ENCODE measurements around the gene PLA2G2A. TPM values are rescaled to one million over a fixed set of nuclear protein-coding genes. Genes with fewer than 3 reads are reported as not detected.
"Not testable (repeated sequence)": the region's sequence is repeated elsewhere in the genome, so short reads cannot be mapped to it uniquely, and the experiment has no call there.

Gene PLA2G2A
- total RNA-seq, 2 experiments from 2014 or later = not detected

DNA sequence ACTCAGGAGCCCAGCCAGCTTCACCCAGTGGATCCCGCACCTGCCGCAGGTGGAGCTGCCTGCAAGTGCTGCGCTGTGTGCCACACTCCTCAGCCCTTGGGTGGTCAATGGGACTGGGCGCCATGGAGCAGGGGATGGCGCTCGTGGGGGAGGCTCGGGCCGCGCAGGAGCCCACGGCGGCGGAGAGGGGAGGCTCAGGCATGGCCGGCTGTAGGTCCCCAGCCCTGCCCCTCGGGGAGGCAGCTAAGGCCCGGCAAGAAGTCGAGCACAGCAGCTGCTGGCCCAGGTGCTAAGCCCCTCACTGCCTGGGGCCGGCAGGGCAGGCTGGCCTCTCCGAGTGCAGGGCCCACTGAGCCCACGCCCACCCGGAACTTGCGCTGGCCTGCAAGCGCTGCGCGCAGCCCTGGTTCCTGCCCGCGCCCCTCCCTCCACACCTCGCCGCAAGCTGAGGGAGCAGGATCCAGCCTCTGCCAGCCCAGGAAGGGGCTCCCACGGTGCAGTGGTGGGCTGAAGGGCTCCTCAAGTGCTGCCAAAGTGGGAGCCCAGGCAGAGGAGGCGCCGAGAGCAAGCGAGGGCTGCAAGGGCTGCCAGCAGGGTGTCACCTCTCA, 5.1 kb upstream of the PLA2G2A start:
- ATAC-seq; CTCF ChIA-PET; H3K4me3 Mint-ChIP-seq; DNase-seq; H3K27ac Mint-ChIP-seq; H3K4me1 Mint-ChIP-seq (ENCODE audit: low read depth); POLR2A ChIA-PET; H3K9me3 Mint-ChIP-seq (ENCODE audit: insufficient read depth); H3K36me3 Mint-ChIP-seq (ENCODE audit: low read depth): not testable (repeated sequence)
- peaks cover 39% of the 10 kb centered on the region for H3K27me3 Mint-ChIP-seq (ENCODE audit: low read depth)

DNA sequence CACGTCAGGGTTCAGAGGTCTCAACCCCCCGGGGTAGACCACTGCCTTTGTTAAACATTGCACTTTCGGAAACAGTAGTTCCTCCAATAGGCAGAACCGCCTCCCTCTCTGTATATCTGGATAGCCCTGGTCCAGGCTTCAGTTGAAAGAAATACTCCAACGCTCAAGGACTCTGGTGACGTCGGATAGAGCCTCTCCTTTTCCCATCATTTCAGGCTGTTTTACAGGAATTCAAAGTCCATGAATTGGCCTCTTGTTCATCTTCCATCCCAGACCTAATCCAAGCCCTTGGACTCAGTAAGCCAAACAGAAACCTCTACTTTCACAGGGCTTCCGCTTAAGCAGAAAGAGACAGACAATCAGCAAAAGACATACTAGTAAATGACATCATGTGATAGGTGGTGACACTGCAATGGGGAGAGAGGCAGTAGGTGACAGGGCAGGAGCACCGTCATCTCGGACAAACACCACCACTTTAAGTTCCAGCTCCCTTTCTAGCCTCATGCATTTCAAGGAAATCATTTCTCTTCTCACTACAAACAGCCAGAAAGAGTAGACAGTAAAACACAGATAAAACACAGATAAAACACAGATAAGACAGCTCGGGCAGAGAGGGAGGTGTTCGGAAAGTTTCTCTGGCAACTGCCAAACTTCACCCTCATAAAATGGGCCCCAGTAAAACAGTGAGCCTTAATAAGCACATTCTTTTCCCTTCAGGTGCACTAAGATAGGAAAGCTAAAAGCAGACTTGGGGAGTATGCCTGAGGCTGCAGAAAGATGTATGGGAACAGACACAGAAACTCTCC, 2.3 kb upstream of the PLA2G2A start:
- H3K4me3 Mint-ChIP-seq = no peak overlapping the region

GRCh38 chr1:19981170-19981506, 1.7 kb upstream of the PLA2G2A start:
- no peaks in the 10 kb centered on the region for H3K4me1 Mint-ChIP-seq (ENCODE audit: low read depth)
- H3K27ac Mint-ChIP-seq = no peak overlapping the region
- CTCF ChIA-PET = no interaction called here
- no peak for ATAC-seq
- no peak for DNase-seq
- H3K9me3 Mint-ChIP-seq (ENCODE audit: insufficient read depth) = no peaks in the 10 kb centered on the region
- peaks cover 21% of the 10 kb centered on the region for H3K27me3 Mint-ChIP-seq (ENCODE audit: low read depth)
- POLR2A ChIA-PET = no interaction called here
- H3K4me3 Mint-ChIP-seq = no peak overlapping the region
- no peaks in the 10 kb centered on the region for H3K36me3 Mint-ChIP-seq (ENCODE audit: low read depth)

More for the DNA sequence above, 2.3 kb upstream of the PLA2G2A start:
- Mint-ChIP-seq H3K27me3 (ENCODE audit: low read depth) (peaks cover 21% of the 10 kb centered on the region), H3K9me3 (ENCODE audit: insufficient read depth) (no peaks in the 10 kb centered on the region), H3K4me1 (ENCODE audit: low read depth) (no peaks in the 10 kb centered on the region), H3K36me3 (ENCODE audit: low read depth) (no peaks in the 10 kb centered on the region), H3K27ac (no peak overlapping the region)
- DNase-seq (no peak), ATAC-seq (no peak)
- POLR2A ChIA-PET = no interaction called here
- CTCF ChIA-PET = no interaction called here

DNA sequence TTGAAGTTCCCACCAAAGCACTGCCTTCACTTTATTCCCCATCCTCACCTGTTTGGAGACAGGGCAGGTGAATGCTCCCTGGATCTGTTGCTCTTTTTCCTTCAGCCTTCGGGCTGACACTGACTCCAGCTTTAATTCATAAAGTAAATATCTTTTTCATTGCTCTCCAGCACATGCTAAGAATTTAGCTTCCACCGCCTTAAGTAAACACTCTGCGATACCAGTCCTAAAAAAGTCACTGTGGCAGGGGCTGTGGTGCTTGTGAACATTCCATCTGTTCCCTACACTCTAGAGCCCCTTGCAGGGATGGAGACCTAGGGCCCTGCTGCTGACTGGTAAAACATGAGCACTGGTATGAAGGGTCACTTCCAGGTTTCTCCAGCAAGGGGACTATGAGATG, 896 bp upstream of the PLA2G2A start:
- ChIA-PET CTCF (no interaction called here), POLR2A (no interaction called here)
- Mint-ChIP-seq H3K4me3 (no peak overlapping the region), H3K36me3 (ENCODE audit: low read depth) (no peaks in the 10 kb centered on the region), H3K27ac (no peak overlapping the region), H3K4me1 (ENCODE audit: low read depth) (no peaks in the 10 kb centered on the region), H3K27me3 (ENCODE audit: low read depth) (peaks cover 21% of the 10 kb centered on the region), H3K9me3 (ENCODE audit: insufficient read depth) (no peaks in the 10 kb centered on the region)
- DNase-seq (no peak), ATAC-seq (no peak)

DNA sequence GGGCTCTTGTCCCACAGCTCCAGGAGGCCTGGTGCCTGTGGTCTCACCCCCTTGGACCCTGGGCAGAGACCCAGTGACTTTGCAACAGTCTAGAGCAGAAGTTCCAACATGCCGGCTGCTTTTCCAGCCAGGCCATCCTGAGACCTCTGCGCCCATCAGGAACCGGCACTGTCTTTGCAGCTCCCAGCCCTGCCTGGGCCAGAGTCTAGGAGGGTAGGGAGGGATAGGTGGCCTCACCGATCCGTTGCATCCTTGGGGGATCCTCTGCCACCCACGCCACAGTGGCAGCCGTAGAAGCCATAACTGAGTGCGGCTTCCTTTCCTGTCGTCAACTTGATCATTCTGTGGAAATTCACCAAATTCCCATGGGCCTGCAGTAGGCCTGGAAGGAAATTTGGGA, 1.3 kb downstream of the PLA2G2A start:
- no peak for DNase-seq
- H3K27ac Mint-ChIP-seq = no peak overlapping the region
- peaks cover 23% of the 10 kb centered on the region for H3K27me3 Mint-ChIP-seq (ENCODE audit: low read depth)
- no peaks in the 10 kb centered on the region for H3K4me1 Mint-ChIP-seq (ENCODE audit: low read depth)
- CTCF ChIA-PET = no interaction called here
- H3K9me3 Mint-ChIP-seq (ENCODE audit: insufficient read depth) = no peaks in the 10 kb centered on the region
- ATAC-seq = no peak
- H3K4me3 Mint-ChIP-seq = no peak overlapping the region
- POLR2A ChIA-PET = no interaction called here
- H3K36me3 Mint-ChIP-seq (ENCODE audit: low read depth) = no peaks in the 10 kb centered on the region

GRCh38 chr1:19976317-19977003, 3.0 kb downstream of the PLA2G2A start:
- H3K4me1 Mint-ChIP-seq (ENCODE audit: low read depth) = no peaks in the 10 kb centered on the region
- H3K36me3 Mint-ChIP-seq (ENCODE audit: low read depth) = no peaks in the 10 kb centered on the region
- ChIA-PET POLR2A (no interaction called here), CTCF (interaction anchor here (0.7 to 1.0 kb wide), 2 partner anchors 151 to 219 kb away, joined by 3 read pairs; no protein-coding TSS in a partner anchor)
- H3K27ac Mint-ChIP-seq = no peak overlapping the region
- H3K27me3 Mint-ChIP-seq (ENCODE audit: low read depth) = peaks cover 12% of the 10 kb centered on the region
- no peak overlapping the region for H3K4me3 Mint-ChIP-seq
- no peaks in the 10 kb centered on the region for H3K9me3 Mint-ChIP-seq (ENCODE audit: insufficient read depth)
- ATAC-seq (no peak), DNase-seq (no peak)

DNA sequence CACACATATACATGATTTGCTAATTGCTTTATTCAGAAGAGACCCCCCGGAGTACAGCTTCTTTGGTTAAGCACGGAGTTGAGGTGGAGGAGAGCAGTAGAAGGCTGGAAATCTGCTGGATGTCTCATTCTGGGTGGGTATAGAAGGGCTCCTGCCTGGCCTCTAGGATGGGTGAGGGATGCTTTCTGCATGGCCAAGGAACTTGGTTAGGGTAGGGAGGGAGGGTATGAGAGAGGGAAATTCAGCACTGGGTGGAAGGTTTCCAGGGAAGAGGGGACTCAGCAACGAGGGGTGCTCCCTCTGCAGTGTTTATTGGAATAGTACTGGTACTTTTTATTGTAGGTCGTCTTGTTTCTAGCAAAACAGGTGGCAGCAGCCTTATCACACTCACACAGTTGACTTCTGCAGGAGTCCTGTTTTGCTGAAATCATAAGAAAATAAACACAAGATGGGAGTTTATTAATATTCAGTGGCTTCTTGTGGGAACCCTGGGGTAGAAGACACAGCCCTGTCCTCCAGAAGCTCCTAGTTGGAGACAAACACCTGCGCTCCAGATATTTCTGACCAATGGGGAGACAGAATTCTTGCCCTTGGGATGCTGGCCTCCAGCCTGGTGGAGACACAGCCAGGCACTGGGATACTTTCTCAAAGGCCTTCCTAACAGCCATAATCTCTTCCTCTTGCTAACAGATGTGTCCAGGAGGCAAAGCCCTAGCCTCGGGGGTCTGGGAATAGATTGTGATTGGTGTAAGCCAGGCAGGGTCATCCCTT, 3.8 kb downstream of the PLA2G2A start:
- Mint-ChIP-seq H3K9me3 (ENCODE audit: insufficient read depth) (no peaks in the 10 kb centered on the region), H3K4me1 (ENCODE audit: low read depth) (no peaks in the 10 kb centered on the region), H3K36me3 (ENCODE audit: low read depth) (no peaks in the 10 kb centered on the region), H3K4me3 (no peak overlapping the region), H3K27ac (no peak overlapping the region), H3K27me3 (ENCODE audit: low read depth) (peaks cover 10% of the 10 kb centered on the region)
- POLR2A ChIA-PET = no interaction called here
- CTCF ChIA-PET = interaction anchor here (0.7 to 1.4 kb wide), 5 partner anchors 83 to 220 kb away, joined by 3 to 6 read pairs (median 3); no protein-coding TSS in a partner anchor
- DNase-seq (no peak), ATAC-seq (no peak)

- peaks cover 12% of the 10 kb centered on the region for H3K27me3 Mint-ChIP-seq (ENCODE audit: low read depth)
- POLR2A ChIA-PET = no interaction called here
- no peak overlapping the region for H3K27ac Mint-ChIP-seq
- no peaks in the 10 kb centered on the region for H3K9me3 Mint-ChIP-seq (ENCODE audit: insufficient read depth)
- ATAC-seq (no peak), DNase-seq (peak; percentile 23)
- H3K36me3 Mint-ChIP-seq (ENCODE audit: low read depth) = no peaks in the 10 kb centered on the region
- H3K4me3 Mint-ChIP-seq = no peak overlapping the region
- CTCF ChIA-PET = interaction anchor here (0.7 to 1.4 kb wide), 4 partner anchors 83 to 221 kb away, joined by 3 to 6 read pairs (median 3); no protein-coding TSS in a partner anchor
- H3K4me1 Mint-ChIP-seq (ENCODE audit: low read depth) = no peaks in the 10 kb centered on the region
Measured at GRCh38 chr1:19974822-19975416, 4.5 kb downstream of the PLA2G2A start.

GRCh38 chr1:19973616-19974015, 5.8 kb downstream of the PLA2G2A start:
- DNase-seq (no peak), ATAC-seq (no peak)
- ChIA-PET POLR2A (no interaction called here), CTCF (no interaction called here)
- no peak overlapping the region for H3K4me3 Mint-ChIP-seq
- H3K9me3 Mint-ChIP-seq (ENCODE audit: insufficient read depth) = no peaks in the 10 kb centered on the region
- H3K27me3 Mint-ChIP-seq (ENCODE audit: low read depth) = peaks cover 13% of the 10 kb centered on the region
- H3K4me1 Mint-ChIP-seq (ENCODE audit: low read depth) = no peaks in the 10 kb centered on the region
- no peaks in the 10 kb centered on the region for H3K36me3 Mint-ChIP-seq (ENCODE audit: low read depth)
- H3K27ac Mint-ChIP-seq = no peak overlapping the region

DNA sequence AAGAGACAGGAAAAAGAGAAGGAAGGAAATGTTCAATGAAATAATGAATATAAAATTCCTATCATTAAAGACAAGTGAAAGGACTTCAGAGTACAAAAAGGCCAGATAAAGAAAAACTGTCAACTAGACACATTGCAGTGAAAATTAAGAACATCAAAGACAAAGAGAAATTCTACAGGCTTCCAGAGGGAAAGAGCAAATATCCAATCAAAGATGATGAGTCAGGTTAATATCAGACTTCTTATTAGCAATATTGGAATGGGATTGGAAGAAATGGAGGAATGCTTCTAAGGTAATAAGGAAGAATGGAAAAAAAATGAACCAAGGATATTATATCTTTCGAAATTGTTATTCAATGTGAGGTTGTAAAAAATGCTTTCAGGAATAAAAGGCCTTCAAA, 7.8 kb downstream of the PLA2G2A start:
- Mint-ChIP-seq H3K9me3 (ENCODE audit: insufficient read depth) (no peaks in the 10 kb centered on the region), H3K4me3 (no peak overlapping the region), H3K36me3 (ENCODE audit: low read depth) (no peaks in the 10 kb centered on the region), H3K27ac (no peak overlapping the region), H3K27me3 (ENCODE audit: low read depth) (peaks cover 16% of the 10 kb centered on the region), H3K4me1 (ENCODE audit: low read depth) (no peaks in the 10 kb centered on the region)
- ATAC-seq (no peak), DNase-seq (no peak)
- ChIA-PET POLR2A (no interaction called here), CTCF (no interaction called here)

DNA sequence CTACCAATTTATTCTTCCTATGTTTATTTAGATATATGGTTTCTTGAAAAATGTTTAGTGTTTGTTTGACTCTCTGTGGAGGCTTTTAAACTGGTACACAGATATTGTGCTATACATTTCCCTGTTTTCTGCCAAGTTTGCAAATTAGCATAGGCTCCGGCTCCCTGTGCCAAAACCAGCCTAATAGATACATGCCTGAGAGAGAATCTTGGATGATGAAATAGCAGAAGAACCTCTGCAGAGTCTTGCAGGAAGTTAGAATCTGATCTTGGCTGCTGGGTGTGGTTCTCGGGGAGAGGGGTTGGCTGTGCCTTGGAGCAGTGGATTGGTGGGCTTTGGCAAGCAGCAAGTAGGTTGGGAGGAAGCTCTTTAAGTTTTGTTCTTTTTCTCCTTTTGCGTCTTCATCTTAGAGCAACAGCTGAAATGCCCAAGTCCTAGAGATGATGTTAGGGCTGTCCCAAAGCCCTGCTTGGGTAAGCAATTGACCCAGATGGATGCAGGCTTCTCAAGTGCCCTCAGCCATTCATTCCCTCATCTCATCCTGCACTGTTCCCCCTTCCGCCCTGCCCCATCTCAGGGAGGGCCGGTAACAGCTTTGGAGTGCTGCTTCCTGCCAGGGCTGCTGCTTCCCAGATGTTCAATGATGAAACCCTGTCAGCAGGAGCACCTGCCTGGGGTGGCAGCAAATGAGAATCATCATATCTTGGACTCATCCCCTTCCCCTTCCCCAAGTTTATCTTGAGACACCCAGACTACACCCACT, 9.3 kb downstream of the PLA2G2A start:
- H3K4me3 Mint-ChIP-seq = no peak overlapping the region
- H3K4me1 Mint-ChIP-seq (ENCODE audit: low read depth) = no peaks in the 10 kb centered on the region
- CTCF ChIA-PET = no interaction called here
- DNase-seq (no peak), ATAC-seq (no peak)
- POLR2A ChIA-PET = no interaction called here
- no peak overlapping the region for H3K27ac Mint-ChIP-seq
- H3K27me3 Mint-ChIP-seq (ENCODE audit: low read depth) = peaks cover 18% of the 10 kb centered on the region
- H3K36me3 Mint-ChIP-seq (ENCODE audit: low read depth) = no peaks in the 10 kb centered on the region
- H3K9me3 Mint-ChIP-seq (ENCODE audit: insufficient read depth) = no peaks in the 10 kb centered on the region

All from activated CD8-positive, alpha-beta T cell treated with anti-CD3 and anti-CD28 coated beads, Interleukin-2, amount 10 ng/mL, durations not matched to agents 7 days and 5 days (primary cell).